K562 (cell line): ENCODE data around the gene COX6B1. TPM values are rescaled to one million over a fixed set of nuclear protein-coding genes. Genes with fewer than 3 reads are reported as not detected.

ENCODE experiments used
- ATAC-seq: fragments of 200-7000 bp; cut with Tn5 transposase; 3 replicates; pipeline ENCODE4 v1.9.1; 2020; ENCODE audit warnings: moderate library complexity
- BruUV-seq: library from RNA; stranded (reverse); fragments of 400-500 nt; replicated peaks from 2 replicates; lab custom pipeline; 2021; lab: Mats Ljungman, UMichigan
- CTCF ChIA-PET: fragments of 300-600 bp; formaldehyde crosslinking; extraction: SDS; loops from one replicate; lab custom pipeline; 2021; ENCODE audit warnings: low intra/inter-chr PET ratio; lab: Yijun Ruan, JAX
- POLR2A ChIA-PET: fragments of 300-600, 350-650 bp; sonication (Branson Sonifier 250); formaldehyde crosslinking; extraction: SDS; loops from one replicate; lab custom pipeline; 2021; ENCODE audit warnings: antibody characterized with exemption, inconsistent platforms; lab: Yijun Ruan, JAX
- DNase-seq, 4 experiments: peaks; one replicate each; pipeline versions ENCODE4 v3.0.0 to v3.0.0-alpha.2; 2011 to 2018; ENCODE audit warnings: low spot score in 3 of 4, mixed read lengths in 3 of 4; ENCODE audit errors: extremely low read depth in 1 of 4
- FAIRE-seq: peaks from 2 replicates; lab custom pipeline; 2011; peaks lifted over from hg19 to GRCh38; lab: Jason Lieb, UNC
- H2AFZ ChIP-seq: 2 replicates; pipeline ENCODE4 v1.6.0; 2011; ENCODE audit warnings: low read depth, low read length, control low read depth, inconsistent platforms
- H3K27ac ChIP-seq: fragments of 200-600 bp; 3 replicates; pipeline ENCODE4 v1.8.0; 2011; ENCODE audit warnings: low read depth, mild to moderate bottlenecking, control low read depth, inconsistent platforms, low read length, moderate library complexity, mixed read lengths; ENCODE audit errors: extremely low read depth
- H3K27me3 ChIP-seq, 2 experiments: fragments of 300-600 bp in 1 of 2; 2 replicates in 1 of 2; 3 replicates in 1 of 2; pipeline versions ENCODE4 v1.6.0 to v1.8.0; 2011; ENCODE audit warnings: inconsistent platforms in 2 of 2, low read length in 2 of 2, mild to moderate bottlenecking in 1 of 2, mixed read lengths in 1 of 2, moderate library complexity in 1 of 2; ENCODE audit not compliant: control insufficient read depth in 2 of 2, insufficient read depth in 2 of 2
- H3K36me3 ChIP-seq: fragments of 300-600 bp; 3 replicates; pipeline ENCODE4 v1.8.0; 2011; ENCODE audit warnings: mild to moderate bottlenecking, low read length, inconsistent platforms; ENCODE audit not compliant: control insufficient read depth, insufficient read depth
- H3K4me1 ChIP-seq, 2 experiments: fragments of 200-600 bp in 1 of 2; replicated peaks in 1 of 2; 2 replicates in 1 of 2; 3 replicates in 1 of 2; pipeline versions ENCODE4 v1.5.1 to v1.8.0; 2011; ENCODE audit warnings: inconsistent platforms in 2 of 2, low read length in 2 of 2, mild to moderate bottlenecking in 1 of 2, mixed read lengths in 1 of 2, moderate library complexity in 1 of 2; ENCODE audit not compliant: control insufficient read depth in 2 of 2, insufficient read depth in 2 of 2
- H3K4me2 ChIP-seq: 2 replicates; pipeline ENCODE4 v1.6.1; 2011; ENCODE audit warnings: low read length, control low read depth, inconsistent platforms, mixed read lengths; ENCODE audit not compliant: insufficient read depth
- H3K4me3 ChIP-seq: fragments of 200-600 bp; sonication (generic), shearing (Covaris generic); 2 replicates; pipeline ENCODE4 v1.5.1; 2016; ENCODE audit warnings: control low read depth, inconsistent platforms
- H3K79me2 ChIP-seq: fragments of 200-600 bp; 3 replicates; pipeline ENCODE4 v1.8.0; 2011; ENCODE audit warnings: low read length, inconsistent platforms; ENCODE audit not compliant: control insufficient read depth, insufficient read depth
- H3K9ac ChIP-seq, 2 experiments: 2 replicates each; pipeline versions ENCODE4 v1.6.0 to v1.6.1; 2011; ENCODE audit warnings: low read depth in 2 of 2, low read length in 2 of 2, control low read depth in 1 of 2, inconsistent platforms in 1 of 2, mild to moderate bottlenecking in 1 of 2, mixed read lengths in 1 of 2; ENCODE audit not compliant: insufficient read depth in 1 of 2
- H3K9me1 ChIP-seq: one replicate; pipeline ENCODE4 v1.6.0; 2011; ENCODE audit warnings: inconsistent platforms, mild to moderate bottlenecking, low read length, moderate library complexity; ENCODE audit not compliant: control insufficient read depth, insufficient read depth
- H3K9me3 ChIP-seq: replicated peaks from 2 replicates; pipeline ENCODE4 v1.5.1; 2011; ENCODE audit warnings: low read depth, low read length, inconsistent platforms; ENCODE audit not compliant: control insufficient read depth, insufficient read depth
- H4K20me1 ChIP-seq: replicated peaks from 2 replicates; pipeline ENCODE4 v1.6.1; 2011; ENCODE audit warnings: low read length, inconsistent platforms, mixed read lengths; ENCODE audit not compliant: control insufficient read depth, insufficient read depth
- ARID3B ChIP-seq: fragments of 250-450 bp; sonication (Bioruptor Pico); IDR thresholded peaks from 2 replicates; pipeline ENCODE4 v1.4.0; 2020; ENCODE audit warnings: borderline replicate concordance
- ATF2 ChIP-seq: sonication (generic); formaldehyde crosslinking; IDR thresholded peaks from 2 replicates; pipeline ENCODE4 v1.8.1; 2022; ENCODE audit warnings: missing genetic modification reagents
- CHD1 ChIP-seq: fragments of 200-600 bp; sonication (generic); IDR thresholded peaks from one replicate; pipeline ENCODE4 v1.6.1; 2012; ENCODE audit warnings: mild to moderate bottlenecking, moderate library complexity, low read length, inconsistent platforms
- CXXC5 ChIP-seq: fragments of 250-450 bp; sonication (Bioruptor Pico); IDR thresholded peaks from 2 replicates; pipeline ENCODE4 v1.8.0; 2022; ENCODE audit warnings: inconsistent platforms, mild to moderate bottlenecking, moderate library complexity
- E2F6 ChIP-seq, 2 experiments: IDR thresholded peaks; 2 replicates each; pipeline ENCODE4 v1.6.1; 2011; ENCODE audit warnings: borderline replicate concordance in 1 of 2, control low read depth in 1 of 2, low read depth in 1 of 2, low read length in 1 of 2, mild to moderate bottlenecking in 1 of 2, mixed read lengths in 1 of 2, moderate library complexity in 1 of 2; ENCODE audit not compliant: insufficient read depth in 1 of 2, insufficient read length in 1 of 2, poor library complexity in 1 of 2, severe bottlenecking in 1 of 2; ENCODE audit errors: extremely low read depth in 1 of 2
- EGR1 ChIP-seq: fragments of 450-650 bp; conservative IDR thresholded peaks from 2 replicates; pipeline ENCODE4 v1.6.1; 2017; ENCODE audit warnings: mild to moderate bottlenecking
- FOSL1 ChIP-seq: fragments of 200-800 bp; sonication (Bioruptor generic); conservative IDR thresholded peaks from 2 replicates; pipeline ENCODE4 v1.6.1; 2016; ENCODE audit warnings: missing genetic modification characterization, missing compliant biosample characterization
- HDAC8 ChIP-seq: fragments of 450-650 bp; IDR thresholded peaks from 2 replicates; pipeline ENCODE4 v1.6.1; 2016; ENCODE audit warnings: mild to moderate bottlenecking, missing genetic modification characterization, moderate library complexity, missing compliant biosample characterization
- TCF7 ChIP-seq: sonication (generic); IDR thresholded peaks from 2 replicates; pipeline ENCODE4 v1.6.1; 2016; ENCODE audit warnings: antibody characterized with exemption, borderline replicate concordance
- ZBTB26 ChIP-seq: fragments of 450-650 bp; formaldehyde crosslinking; IDR thresholded peaks from 2 replicates; pipeline ENCODE4 v1.4.0; 2022; ENCODE audit warnings: missing genetic modification characterization
- ZNF133 ChIP-seq: fragments of 250-450 bp; sonication (Bioruptor Pico); IDR thresholded peaks from 2 replicates; pipeline ENCODE4 v1.4.0; 2020; ENCODE audit warnings: mild to moderate bottlenecking
- ZNF398 ChIP-seq: fragments of 250-450 bp; sonication (Bioruptor Pico); IDR thresholded peaks from 2 replicates; pipeline ENCODE4 v1.8.0; 2021; ENCODE audit warnings: moderate library complexity, mild to moderate bottlenecking, inconsistent platforms
- ZNF79 ChIP-seq: fragments of 250-450 bp; sonication (Bioruptor Pico); IDR thresholded peaks from 2 replicates; pipeline ENCODE4 v1.4.0; 2020; ENCODE audit warnings: low read depth, mild to moderate bottlenecking, moderate library complexity
- WGBS: fragments of 100-300 bp; shearing (Covaris generic); methylation state at CpG from one replicate; pipeline ENCODE4 v1.1.6; 2016; ENCODE audit warnings: low coverage, mixed read lengths; ENCODE audit not compliant: insufficient coverage; ENCODE audit errors: missing lambda C conversion rate; 5-methylcytosine and 5-hydroxymethylcytosine counted together
- in situ Hi-C: fragments of 300-500 bp; cut with MboI; formaldehyde crosslinking; loops from 4 replicates; pipeline ENCODE4 v1.15.0; 2018; ENCODE audit warnings: inconsistent platforms, mixed read lengths
- intact Hi-C: fragments of 100-400 bp; cut with micrococcal nuclease; formaldehyde crosslinking; loops from 2 replicates; pipeline ENCODE4 v1.14.2; 2022
- polyA plus RNA-seq, 8 experiments: library from polyadenylated mRNA; depleted of rRNA in 4 of 8; stranded (reverse) in 5 of 8; unstranded in 3 of 8; fragments of >200 nt; fragmentation: Nextera tagmentation in 2 of 8; fragmentation: Illumina TruSeq in 1 of 8; extraction: Ambion mirVana in 2 of 8; extraction: Trizol in 1 of 8; gene quantifications; 2 replicates each; pipeline versions ENCODE4 v1.2.1 to v1.2.3, GENCODE V29; 2011 to 2014; ENCODE audit warnings: inconsistent platforms in 1 of 8, missing spikeins in 1 of 8
- total RNA-seq, 7 experiments: library from RNA; depleted of rRNA in 6 of 7; stranded (reverse); fragments of >200 nt in 6 of 7; fragmentation: Illumina TruSeq in 2 of 7; extraction: Trizol in 2 of 7; gene quantifications; 2 replicates each; pipeline versions ENCODE4 v1.2.1 to v1.2.3, GENCODE V29; 2011 to 2021; ENCODE audit warnings: low replicate concordance in 1 of 7

Gene COX6B1
- total and polyA plus RNA-seq, 9 of the 15 experiments (the other 6 are each of a cell fraction or from before 2014, with no cell fraction given): 777 to 2,393 (median 1,219) TPM

- no peaks in the 10 kb centered on the region for H3K9me3 ChIP-seq
- peak overlapping the region in 1 of 2 experiments; percentile 35; a peak in 1 of 4 replicates for H3K9ac ChIP-seq
- no peak overlapping the region for H3K4me3 ChIP-seq
- in situ Hi-C loops (no loop called here), intact Hi-C loops (no loop called here)
- no peak overlapping the region for H3K4me2 ChIP-seq
- no peak for DNase-seq
- H3K27me3 ChIP-seq: no peaks in the 10 kb centered on the region
- H3K4me1 ChIP-seq: peaks cover 0 to 26% of the 10 kb centered on the region in 2 experiments; a peak in 2 of 5 replicates
- no peak for FAIRE-seq
- ATAC-seq: no peak
- BruUV-seq: no TSS peak
- H3K9me1 ChIP-seq: no peaks in the 10 kb centered on the region
- 86% methylated on average over 8 of the region's 9 CpGs for WGBS
- no peak overlapping the region for H2AFZ ChIP-seq
- no peaks in the 10 kb centered on the region for H3K79me2 ChIP-seq
- ChIA-PET CTCF (no interaction called here), POLR2A (interaction anchor here (0.6 kb wide), 1 partner anchor 28 kb away, joined by 3 read pairs; no protein-coding TSS in a partner anchor)
- peaks cover 32% of the 10 kb centered on the region; the same call in 2 of the 3 replicates for H3K36me3 ChIP-seq
- H3K27ac ChIP-seq: no peak overlapping the region
- H4K20me1 ChIP-seq: no peaks in the 10 kb centered on the region
- TF ChIP-seq ZBTB26 (CRISPR knock-in tag) (no peak), TCF7 (no peak), ZNF133 (no peak), ZNF398 (CRISPR knock-in tag) (no peak), E2F6 (IDR thresholded peaks at IDR 0.05; ENCODE audit: borderline replicate concordance in 1 of 2, extremely low read depth in 1 of 2, insufficient read depth in 1 of 2, insufficient read length in 1 of 2, low read depth in 1 of 2, low read length in 1 of 2, poor library complexity in 1 of 2, severe bottlenecking in 1 of 2) (no peak), HDAC8 (no peak), CHD1 (no peak), EGR1 (no peak), FOSL1 (tag) (no peak), CXXC5 (CRISPR knock-in tag) (no peak), ARID3B (no peak), ATF2 (CRISPR knock-in tag) (no peak), ZNF79 (CRISPR knock-in tag) (no peak)
These were observed 26.4 kb upstream of the COX6B1 start for GRCh38 chr19:35621708-35622107.
